GM11168 (cell line): ENCODE measurements around the gene KCNQ2.
"Not testable (repeated sequence)": the region's sequence is repeated elsewhere in the genome, so short reads cannot be mapped to it uniquely, and the experiment has no call there.

Source experiments
- in situ Hi-C: fragments of 300-500 bp; cut with MboI; formaldehyde crosslinking; loops from one replicate; pipeline ENCODE4 v1.12.0; 2022; ENCODE audit warnings: low sequenced_read_pairs; ENCODE audit not compliant: unreplicated experiment

Gene KCNQ2

DNA sequence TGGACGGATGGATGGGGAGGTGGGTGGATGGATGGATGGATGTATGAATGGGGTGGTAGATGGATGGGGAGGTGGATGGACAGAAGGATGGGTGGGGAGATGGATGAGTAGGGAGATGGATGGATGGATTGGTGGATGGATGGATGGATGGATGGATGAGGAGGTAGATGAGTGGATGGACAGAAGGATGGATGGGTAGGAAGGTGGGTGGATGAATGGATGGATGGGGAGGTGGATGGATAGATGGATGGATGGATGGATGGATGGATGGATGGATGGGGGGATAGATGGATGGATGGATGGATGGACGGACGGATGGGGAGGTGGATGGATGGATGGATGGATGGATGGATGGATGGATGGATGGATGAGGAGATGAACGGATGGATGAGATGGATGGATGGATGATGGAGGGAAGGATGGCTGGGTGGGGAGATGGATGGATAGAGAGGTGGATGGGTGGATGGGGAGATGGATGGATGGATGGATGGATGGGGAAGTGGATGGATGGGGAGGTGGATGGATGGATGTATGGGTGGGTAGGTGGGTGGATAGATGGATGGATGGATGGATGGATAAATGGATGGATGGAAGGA is 19.3 kb upstream of the KCNQ2 start:
- in situ Hi-C loops = no loop called here

DNA sequence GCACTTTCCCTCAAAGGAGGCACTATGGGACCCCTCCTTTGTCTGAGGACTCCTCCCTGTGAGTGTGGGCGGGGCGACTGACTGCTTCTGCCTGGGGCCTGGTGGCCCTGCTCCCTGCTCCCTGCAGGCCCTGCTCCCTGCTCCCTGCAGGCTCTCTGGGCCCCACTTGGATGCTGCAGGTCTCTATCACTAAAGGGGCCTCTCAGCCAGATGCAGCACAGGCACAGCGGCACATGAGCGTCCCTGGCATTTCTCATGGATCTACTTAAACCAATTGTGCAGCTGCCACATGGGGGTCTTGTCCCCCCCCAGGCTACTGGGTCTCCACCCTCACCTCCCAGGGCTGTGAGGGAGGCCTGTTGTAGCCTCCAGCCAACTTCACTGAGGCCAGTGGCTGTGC is 18.6 kb upstream of the KCNQ2 start:
- in situ Hi-C loops = no loop called here

DNA sequence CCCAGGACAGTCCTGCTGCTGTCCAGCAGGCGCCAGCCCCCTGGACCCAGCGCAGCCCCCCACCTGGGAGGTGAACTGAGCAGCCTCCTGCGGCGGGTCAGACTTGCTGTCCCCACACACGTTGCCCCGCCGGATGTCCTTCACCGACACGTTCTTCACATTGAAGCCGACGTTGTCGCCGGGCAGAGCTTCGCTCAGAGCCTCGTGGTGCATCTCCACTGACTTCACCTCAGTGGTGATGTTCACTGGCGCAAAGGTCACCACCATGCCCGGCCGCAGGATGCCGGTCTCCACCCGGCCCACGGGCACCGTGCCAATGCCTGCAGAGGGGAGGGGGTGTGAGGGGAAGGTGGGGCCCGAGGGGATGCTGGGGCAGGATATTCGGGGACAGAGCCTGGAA is 18.0 kb upstream of the KCNQ2 start:
- in situ Hi-C loops = no loop called here

DNA sequence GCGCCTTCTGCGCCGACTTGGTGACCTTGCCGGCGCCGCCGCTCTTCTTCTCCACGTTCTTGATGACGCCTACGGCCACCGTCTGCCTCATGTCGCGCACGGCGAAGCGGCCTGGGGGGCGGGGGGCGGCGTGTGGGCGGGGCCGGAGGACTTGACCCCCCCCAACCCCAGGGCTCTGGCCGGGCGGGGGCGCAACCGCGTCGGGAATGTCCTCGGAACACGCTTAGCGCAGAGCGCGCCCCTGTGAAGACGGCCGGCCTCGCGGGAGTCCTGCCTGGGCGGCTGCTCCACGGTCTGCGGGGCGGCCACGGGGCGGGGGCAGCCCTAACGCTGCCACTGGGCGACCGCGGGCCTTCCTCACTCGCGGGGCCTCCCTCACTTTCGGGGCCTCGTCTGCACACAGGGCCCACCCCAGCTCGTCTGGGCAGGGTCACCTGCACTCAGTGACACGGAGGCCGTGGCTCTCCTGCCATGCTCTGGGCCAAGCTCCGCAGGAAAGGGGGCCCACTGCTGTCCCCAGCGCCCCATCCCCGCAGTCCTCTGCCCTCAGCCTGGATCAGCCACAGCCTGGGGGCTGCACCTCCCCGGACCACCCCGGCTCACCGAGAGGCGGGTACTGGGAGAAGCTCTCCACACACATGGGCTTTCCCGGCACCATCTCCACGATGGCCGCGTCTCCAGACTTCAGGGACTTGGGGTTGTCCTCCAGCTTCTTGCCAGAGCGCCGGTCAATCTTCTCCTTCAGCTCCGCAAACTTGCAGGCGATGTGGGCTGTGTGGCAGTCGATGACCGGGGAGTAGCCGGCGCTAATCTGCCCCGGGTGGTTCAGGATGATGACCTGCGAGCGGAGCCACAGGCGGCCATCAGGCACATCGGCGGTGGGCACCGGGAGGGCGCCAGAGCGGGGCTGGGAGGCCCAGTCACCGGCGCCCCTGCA is 16.1 kb upstream of the KCNQ2 start:
- in situ Hi-C loops = no loop called here

DNA sequence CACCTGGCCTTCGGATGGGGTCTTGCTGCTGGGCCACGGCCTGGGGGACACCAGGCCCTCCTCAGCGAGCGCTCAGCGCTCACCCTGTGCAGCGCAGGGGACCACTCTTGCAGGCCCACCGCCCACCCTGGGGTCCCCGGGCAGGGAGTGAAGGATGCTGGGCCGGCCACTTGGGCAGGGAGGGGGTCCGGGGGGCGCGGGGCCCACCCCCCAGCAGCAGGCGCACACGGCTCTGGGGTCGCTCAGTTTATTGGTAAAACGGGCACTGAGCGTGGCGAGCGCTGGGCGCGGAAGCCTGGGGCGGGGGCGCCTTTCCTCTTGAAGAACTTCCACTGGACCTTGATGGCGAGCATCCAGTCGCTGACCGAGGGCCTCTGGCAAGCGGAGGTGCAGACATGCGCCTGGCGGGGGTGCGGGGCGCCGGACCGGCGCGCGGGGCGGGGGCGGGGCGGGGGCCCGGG is 15.4 kb upstream of the KCNQ2 start:
- in situ Hi-C loops = no loop called here

DNA sequence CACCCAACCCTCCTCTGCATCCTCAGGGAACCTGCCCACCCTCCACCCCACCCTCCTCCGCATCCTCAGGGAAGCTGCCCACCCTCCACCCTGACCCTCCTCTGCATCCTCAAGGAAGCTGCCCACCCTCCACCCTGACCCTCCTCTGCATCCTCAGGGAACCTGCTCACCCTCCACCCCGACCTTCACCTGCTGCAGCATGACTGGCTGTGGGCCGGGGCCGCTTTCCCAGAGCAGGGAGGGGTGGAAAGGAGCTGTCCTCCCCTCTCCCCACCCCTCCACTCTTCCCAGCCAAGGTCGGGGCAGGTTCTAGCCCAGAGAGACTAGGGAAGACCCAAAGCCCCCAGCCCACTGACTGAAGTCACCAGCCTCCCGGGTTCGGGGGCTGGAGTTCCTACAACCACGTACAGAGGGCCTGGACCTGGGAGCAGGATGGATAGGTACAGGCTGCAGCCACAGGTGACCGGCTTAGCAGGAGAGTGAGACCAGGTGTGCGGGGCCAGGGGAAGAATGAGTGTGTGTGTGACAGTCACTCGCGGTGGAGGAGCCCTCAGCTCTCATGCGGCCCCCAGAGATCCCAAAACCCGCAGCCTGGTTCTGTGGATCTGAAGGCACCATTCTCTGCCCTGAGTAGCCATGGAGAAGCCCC is 14.8 kb upstream of the KCNQ2 start:
- in situ Hi-C loops = no loop called here

DNA sequence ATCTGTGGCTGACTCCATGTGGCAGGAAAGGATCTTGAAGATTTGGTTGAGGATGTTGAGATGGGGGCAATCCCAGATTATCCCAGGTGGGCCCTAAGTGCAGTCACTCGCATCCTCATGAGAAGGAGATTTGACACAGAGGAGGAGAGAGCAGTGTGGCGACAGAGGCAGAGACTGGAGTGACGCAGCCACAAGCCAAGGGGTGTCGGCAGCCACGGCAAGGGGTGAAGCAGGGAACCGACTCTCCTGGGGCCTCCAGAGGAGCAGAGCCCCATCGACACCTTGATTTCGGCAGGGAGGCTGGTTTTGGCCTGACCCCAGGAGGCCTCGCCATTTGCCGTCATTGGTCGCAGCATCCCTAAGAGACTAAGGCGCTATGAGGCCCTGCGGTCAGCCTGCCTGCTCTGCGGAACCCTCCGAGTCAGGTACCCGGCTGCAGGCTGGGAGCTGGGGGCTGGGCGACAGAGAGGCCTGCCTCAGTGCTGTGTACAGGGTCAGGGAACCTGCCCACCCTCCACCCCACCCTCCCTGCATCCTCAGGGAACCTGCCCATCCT is 13.9 kb upstream of the KCNQ2 start:
- in situ Hi-C loops = no loop called here

DNA sequence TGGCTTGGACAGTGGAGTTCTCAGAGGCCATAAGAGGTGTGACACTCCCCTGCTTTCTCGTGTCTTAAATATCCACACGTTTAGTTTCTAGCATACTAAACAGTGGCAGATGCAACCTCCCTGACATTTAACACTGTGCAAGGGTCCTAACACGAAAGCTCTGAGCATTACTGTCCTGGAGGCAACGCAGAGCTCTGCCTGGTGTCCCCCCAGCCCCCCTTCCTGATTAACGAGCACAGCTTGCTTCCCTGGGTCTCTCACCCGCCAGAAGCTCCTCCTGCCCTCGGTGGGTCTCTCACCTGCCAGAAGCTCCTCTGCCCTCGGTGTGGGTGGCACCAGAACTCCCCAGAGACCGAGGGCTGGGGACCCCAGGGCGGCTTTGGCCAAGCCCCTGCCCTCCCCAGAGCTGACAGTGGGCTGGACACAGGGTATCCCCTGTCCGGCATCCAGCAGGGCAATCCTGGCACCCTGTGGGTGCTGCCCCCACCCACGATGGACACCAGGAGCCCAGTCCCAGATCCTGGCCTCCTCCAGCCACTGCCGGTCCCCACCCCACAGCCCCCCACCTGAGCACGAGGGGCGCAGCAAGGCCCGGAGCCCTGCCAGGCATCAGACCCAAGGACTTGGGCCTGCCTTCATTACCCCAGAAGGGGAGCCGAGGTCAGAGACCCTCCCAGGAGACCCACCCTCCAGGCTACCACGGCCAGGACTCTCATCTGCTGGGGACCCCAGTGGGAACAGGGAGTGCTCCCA is 12.4 kb upstream of the KCNQ2 start:
- in situ Hi-C loops = no loop called here

DNA sequence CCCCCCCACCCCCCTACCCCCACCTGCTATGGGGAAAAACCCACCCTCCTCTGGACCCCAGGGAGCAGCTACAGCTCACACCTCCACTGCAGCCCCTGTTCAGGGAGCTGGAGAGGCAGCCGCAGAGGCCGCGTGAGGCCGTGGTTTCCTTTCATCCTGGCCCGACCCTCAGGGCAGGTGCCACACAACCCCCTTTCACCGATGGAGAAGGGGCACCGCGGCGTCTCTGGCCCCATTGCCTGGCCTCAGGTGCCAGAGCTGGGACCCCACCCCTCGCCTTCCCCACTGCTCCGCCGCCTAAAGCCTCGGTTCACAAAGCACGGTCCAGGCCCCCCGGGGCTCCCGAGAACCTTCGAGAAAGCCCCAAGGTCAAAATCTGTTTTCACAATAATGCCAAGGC is 11.8 kb upstream of the KCNQ2 start:
- in situ Hi-C loops = no loop called here

DNA sequence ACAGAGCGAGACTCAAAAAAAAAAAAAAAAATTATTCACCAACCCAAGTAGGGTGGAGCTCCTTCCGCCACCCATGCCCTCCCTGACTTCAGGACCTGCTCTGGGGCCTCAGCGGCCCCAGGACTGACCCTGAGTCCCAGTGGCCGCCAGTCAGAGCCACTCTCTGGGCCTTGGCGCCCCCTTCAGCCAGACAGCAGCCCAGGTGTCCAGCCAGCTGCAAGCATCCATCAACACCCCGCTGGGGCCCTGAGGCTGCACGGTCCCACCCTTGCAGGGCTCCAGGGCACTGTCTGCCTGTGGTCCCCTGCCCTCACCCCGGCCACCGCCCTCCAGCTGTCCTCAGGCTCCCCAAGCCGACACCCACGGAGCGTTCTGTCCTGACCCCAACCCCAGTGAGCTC is 11.4 kb upstream of the KCNQ2 start:
- in situ Hi-C loops = no loop called here

DNA sequence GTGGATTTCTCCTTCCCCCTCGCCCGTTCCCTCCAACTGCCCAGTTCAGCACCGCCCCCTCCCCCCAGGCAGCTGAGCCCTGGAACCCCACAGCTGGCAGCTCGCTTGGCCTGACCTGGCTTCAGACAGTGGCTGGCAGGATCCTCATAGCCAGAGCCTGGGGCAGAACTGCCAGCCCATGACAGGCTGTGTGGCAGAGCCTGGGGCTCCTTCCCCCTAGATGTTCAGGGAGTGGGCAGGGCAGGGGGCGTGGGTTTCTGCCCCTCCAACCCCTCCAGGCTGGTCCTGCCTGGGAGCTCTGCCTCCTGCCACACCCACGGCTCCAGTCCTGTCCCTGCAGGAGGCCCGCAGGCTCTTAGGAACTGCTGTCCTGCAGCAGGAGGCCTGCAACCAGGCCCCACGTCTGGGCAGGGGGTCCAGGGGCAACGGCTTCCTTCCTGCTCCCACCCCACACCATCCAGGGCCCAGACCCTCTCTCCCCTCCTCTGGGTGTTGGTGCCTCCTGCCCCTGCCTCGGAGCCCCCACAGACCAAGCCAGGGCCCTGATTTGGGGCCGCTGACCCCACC is 9.6 kb upstream of the KCNQ2 start:
- in situ Hi-C loops = no loop called here

DNA sequence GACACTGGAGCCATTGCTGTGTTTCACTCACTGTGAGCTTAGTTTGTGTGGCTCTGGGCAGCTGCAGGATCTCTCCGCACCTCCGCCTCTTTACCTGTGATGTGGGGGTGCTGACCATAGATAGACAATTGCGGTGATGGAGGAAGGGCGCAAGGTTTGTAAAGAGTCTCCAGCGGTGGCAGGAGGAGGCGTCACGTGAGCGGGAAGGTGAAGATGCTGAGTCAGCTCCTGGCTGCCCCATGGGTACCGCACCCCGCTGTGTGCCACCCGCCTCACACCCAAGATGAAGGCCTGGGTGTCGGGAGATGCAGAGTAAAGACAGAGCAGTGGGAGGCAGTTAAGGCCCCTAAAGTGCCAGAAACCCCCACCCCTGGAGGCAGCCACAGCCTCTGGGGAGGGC is 9.0 kb upstream of the KCNQ2 start:
- in situ Hi-C loops = no loop called here

DNA sequence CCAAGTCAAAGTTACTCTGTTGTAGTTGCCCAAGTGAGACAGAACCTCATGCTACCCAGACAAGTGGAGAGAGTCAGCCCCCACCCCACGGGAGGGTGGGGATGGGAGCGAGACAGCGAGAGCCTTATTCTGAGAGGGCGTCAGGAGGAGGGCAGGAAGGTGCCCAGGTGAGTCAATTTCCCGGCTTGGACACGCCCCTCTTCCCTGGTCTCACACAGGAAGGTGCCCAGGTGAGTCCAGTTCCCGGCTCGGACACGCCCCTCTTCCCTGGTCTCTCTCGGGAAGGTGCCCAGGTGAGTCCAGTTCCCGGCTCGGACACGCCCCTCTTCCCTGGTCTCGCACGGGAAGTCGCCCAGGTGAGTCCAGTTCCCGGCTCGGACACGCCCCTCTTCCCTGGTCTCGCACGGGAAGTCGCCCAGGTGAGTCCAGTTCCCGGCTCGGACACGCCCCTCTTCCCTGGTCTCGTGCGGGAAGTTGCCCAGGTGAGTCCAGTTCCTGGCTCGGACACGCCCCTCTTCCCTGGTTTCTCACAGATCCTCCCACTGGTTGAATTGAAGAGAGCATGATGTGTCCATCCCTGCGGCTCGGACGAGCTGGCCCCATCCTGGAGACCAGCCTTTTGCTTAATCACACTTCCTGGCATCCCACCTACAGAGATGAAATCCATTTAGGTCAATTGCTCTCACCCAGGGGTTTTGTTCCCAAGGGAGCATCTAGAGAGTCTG is 7.4 kb upstream of the KCNQ2 start:
- in situ Hi-C loops = not testable (repeated sequence)

DNA sequence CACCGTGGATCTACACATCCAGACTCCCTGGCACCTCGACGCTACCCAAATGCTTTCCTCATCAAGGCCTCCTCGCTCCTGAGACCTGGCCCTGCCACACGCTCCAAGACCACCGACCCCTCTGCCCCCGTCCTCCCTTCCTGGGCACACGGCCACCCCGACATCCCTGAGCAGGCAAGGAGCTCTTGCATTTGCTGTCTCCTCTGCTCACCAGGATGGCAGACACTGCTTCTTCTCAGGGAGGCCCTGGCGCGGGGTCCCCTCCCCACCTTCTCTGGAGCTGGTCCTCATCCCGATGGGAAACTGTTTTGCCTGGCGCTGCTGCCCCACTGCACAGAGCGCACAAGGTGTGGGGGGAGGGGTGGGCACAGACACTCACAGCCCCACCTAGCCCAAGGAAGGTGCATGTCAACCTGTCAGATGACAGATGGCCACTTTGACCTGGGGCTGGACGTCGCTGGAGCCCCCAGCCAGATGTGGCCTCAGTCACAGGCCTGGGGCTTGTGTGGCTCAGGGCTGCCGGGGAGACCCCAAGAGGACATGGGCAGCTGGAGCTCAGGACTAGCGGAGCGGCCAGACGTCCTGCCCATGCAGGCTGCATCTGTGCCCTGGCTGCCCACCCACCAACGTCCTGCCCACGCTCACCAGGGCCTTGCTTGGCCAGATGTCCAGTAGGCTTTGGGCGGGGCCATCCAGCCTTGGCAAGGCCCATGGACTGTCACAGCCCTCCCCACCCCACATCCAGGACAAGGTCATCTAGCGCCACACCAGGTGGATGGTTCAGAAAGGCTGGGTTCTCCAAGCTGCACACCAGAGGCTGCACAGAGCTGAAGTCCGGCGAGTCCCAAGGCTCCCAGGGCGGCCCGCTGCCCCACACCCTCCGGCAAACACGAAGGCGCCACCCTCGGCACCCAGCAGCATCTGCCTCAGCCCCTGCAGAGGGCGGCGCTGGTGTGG is 6.2 kb upstream of the KCNQ2 start:
- in situ Hi-C loops = no loop called here

DNA sequence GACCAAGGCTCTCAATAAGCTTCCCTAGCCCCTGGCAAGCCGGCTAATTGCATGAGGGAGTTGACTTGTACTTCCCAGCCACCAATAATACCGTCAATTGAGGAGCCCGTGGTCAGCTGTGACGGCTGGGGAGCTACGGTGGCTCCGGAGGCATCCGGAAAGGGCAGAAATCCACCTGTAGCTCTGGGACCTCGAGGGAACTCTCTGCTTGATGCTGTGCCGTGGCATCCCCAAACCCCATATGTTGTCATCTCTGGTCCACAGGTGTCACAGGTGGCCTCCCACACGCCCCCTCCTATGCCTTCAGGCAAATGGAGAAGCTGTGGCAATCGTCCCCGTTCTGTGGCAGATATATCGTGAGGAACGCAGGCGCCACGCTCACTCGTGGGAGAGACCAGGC is 5.5 kb upstream of the KCNQ2 start:
- in situ Hi-C loops = no loop called here

DNA sequence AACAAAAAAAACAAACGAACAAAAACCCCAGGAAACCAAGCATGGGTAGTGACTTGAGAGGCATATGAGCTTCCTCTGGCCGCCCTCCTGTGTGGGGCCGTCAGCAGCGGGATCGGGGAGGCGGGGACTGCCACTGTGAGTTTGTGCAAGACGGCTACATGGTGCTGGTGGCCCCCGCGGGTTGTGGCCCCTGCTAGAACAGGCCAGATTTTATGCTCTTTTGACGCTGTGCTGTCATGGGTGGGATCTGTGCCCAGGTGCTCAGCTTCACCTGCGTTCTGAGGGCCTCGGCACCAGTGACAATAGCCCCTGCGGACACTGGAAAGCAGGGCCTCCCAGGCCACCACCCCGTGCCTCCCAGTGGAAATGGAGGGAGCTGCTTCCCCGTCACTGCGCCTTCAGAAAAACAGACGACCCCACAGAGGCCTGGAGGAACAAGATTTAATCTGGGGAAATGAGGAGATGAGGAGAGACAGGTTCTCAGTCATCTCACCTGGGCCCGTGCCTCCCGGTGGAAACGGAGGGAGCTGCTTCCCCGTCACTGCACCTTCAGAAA is 4.7 kb upstream of the KCNQ2 start:
- in situ Hi-C loops = no loop called here

DNA sequence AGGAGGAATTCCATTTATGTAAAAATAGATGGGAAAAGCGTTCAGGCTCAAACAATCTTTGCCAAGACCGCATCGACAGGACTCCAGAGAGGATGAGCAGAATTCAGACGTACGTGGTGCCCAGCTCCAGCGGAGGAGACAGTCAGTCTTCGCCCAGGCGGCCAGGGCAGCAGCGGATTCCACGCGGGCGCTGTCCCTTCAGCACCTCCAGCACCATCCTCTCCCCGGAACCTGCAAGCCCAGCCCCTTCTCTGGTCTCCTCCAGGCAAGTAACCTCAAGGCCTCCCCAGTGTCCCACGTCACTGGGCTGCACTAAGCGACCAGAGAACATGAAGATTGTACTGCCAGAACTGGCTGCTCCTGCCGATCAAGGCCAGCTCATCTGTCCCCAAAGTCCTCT is 2.8 kb upstream of the KCNQ2 start:
- in situ Hi-C loops = no loop called here
